Measurements from ENCODE around the gene ALDH1A1.

The ALDH1A1 gene

DNA sequence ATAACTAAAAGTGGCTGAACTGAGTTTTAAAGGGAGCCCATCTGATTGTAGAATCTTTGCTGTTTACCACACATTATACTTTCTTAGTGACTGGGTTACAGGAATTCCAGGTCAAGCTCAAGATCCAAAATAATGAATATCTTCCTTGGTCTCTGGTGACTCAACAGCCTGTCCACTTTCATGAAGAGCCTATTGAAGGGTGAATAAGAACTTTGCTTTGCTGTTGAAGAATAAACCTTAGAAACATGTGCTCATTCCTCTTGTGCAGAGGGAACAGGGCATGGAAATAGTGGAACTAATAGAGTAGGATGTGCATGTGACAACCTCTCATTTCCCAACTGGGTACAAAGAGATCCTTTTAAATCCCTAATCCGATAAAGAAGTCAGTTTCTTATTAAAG, 21.4 kb downstream of the ALDH1A1 start:
- ChIA-PET CTCF (no interaction called here), POLR2A (interaction anchor here (0.6 kb wide), 1 partner anchor 9 kb away, joined by 4 read pairs; no protein-coding TSS in a partner anchor)
- H3K27ac ChIP-seq (ENCODE audit: extremely low read depth, low read depth, low read length): no peak overlapping the region
- no peaks in the 10 kb centered on the region for H3K9me3 ChIP-seq (ENCODE audit: control insufficient read depth, insufficient read depth, low read depth, low read length)
- H3K4me3 ChIP-seq (ENCODE audit: low read depth, low read length): no peak overlapping the region
- TF ChIP-seq, protein P1, sequence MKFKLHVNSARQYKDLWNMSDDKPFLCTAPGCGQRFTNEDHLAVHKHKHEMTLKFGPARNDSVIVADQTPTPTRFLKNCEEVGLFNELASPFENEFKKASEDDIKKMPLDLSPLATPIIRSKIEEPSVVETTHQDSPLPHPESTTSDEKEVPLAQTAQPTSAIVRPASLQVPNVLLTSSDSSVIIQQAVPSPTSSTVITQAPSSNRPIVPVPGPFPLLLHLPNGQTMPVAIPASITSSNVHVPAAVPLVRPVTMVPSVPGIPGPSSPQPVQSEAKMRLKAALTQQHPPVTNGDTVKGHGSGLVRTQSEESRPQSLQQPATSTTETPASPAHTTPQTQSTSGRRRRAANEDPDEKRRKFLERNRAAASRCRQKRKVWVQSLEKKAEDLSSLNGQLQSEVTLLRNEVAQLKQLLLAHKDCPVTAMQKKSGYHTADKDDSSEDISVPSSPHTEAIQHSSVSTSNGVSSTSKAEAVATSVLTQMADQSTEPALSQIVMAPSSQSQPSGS (tag by site-specific recombination; IDR thresholded peaks at IDR 0.05; ENCODE audit: low read depth): no peak
- TF ChIP-seq KLF17 (tag by site-specific recombination; IDR thresholded peaks at IDR 0.05): no peak
- TF ChIP-seq, protein P2, sequence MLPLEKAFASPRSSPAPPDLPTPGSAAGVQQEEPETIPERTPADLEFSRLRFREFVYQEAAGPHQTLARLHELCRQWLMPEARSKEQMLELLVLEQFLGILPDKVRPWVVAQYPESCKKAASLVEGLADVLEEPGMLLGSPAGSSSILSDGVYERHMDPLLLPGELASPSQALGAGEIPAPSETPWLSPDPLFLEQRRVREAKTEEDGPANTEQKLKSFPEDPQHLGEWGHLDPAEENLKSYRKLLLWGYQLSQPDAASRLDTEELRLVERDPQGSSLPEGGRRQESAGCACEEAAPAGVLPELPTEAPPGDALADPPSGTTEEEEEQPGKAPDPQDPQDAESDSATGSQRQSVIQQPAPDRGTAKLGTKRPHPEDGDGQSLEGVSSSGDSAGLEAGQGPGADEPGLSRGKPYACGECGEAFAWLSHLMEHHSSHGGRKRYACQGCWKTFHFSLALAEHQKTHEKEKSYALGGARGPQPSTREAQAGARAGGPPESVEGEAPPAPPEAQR (tag by site-specific recombination; IDR thresholded peaks at IDR 0.05): no peak
- no peak for TF ChIP-seq MYNN (tag by site-specific recombination; IDR thresholded peaks at IDR 0.05; ENCODE audit: borderline replicate concordance)
- H3K36me3 ChIP-seq (ENCODE audit: control insufficient read depth in 2 of 2, insufficient read depth in 1 of 2, low read length in 2 of 2): no peaks in the 10 kb centered on the region
- H3K4me1 ChIP-seq (ENCODE audit: control insufficient read depth, insufficient read depth, low read length): no peaks in the 10 kb centered on the region

DNA sequence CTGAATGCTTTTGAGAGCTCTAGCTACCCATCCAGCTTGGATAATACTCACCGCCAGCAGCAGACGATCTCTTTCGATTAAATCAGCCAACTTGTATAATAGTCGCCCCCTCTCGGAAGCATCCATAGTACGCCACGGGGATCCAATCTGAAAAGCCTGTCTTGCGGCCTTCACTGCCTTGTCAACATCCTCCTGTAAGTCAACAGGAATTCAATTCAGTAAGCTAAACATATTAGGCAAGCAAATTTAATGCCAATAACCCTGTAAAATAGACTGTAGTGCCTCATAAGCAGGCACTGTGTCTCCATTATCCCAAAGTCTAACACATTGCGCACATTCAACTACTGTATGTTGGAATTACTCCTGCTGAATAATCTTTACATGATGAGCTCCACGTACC, 22.0 kb downstream of the ALDH1A1 start:
- Histone ChIP-seq H3K4me3 (ENCODE audit: low read depth, low read length) (no peak overlapping the region), H3K4me1 (ENCODE audit: control insufficient read depth, insufficient read depth, low read length) (no peaks in the 10 kb centered on the region), H3K9me3 (ENCODE audit: control insufficient read depth, insufficient read depth, low read depth, low read length) (no peaks in the 10 kb centered on the region), H3K27ac (ENCODE audit: extremely low read depth, low read depth, low read length) (no peak overlapping the region), H3K36me3 (ENCODE audit: control insufficient read depth in 2 of 2, insufficient read depth in 1 of 2, low read length in 2 of 2) (no peaks in the 10 kb centered on the region)
- ChIA-PET CTCF (no interaction called here), POLR2A (interaction anchor here (0.6 kb wide), 1 partner anchor 9 kb away, joined by 4 read pairs; no protein-coding TSS in a partner anchor)
- TF ChIP-seq ZNF221 (tag by site-specific recombination; IDR thresholded peaks at IDR 0.05; ENCODE audit: borderline replicate concordance) (no peak), IKZF3 (tag by site-specific recombination; IDR thresholded peaks at IDR 0.05) (no peak), ZNF248 (tag by site-specific recombination; IDR thresholded peaks at IDR 0.05) (no peak)
- TF ChIP-seq, protein P3, sequence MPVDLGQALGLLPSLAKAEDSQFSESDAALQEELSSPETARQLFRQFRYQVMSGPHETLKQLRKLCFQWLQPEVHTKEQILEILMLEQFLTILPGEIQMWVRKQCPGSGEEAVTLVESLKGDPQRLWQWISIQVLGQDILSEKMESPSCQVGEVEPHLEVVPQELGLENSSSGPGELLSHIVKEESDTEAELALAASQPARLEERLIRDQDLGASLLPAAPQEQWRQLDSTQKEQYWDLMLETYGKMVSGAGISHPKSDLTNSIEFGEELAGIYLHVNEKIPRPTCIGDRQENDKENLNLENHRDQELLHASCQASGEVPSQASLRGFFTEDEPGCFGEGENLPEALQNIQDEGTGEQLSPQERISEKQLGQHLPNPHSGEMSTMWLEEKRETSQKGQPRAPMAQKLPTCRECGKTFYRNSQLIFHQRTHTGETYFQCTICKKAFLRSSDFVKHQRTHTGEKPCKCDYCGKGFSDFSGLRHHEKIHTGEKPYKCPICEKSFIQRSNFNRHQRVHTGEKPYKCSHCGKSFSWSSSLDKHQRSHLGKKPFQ (tag by site-specific recombination; IDR thresholded peaks at IDR 0.05): no peak
- TF ChIP-seq, protein P4, sequence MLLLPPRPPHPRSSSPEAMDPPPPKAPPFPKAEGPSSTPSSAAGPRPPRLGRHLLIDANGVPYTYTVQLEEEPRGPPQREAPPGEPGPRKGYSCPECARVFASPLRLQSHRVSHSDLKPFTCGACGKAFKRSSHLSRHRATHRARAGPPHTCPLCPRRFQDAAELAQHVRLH (tag by site-specific recombination; IDR thresholded peaks at IDR 0.05): no peak

GRCh38 chr9:72929542-72929941, 23.3 kb downstream of the ALDH1A1 start:
- no peak for TF ChIP-seq ZNF302 (tag by site-specific recombination; IDR thresholded peaks at IDR 0.05; ENCODE audit: low read depth)
- no peak for TF ChIP-seq ZFP69B (tag by site-specific recombination; IDR thresholded peaks at IDR 0.05)
- no peak for TF ChIP-seq ZNF560 (tag by site-specific recombination; IDR thresholded peaks at IDR 0.05; ENCODE audit: borderline replicate concordance)
- TF ChIP-seq ZNF16 (tag by site-specific recombination; IDR thresholded peaks at IDR 0.05; ENCODE audit: low read depth): no peak
- no peak for TF ChIP-seq GFI1B (tag by site-specific recombination; IDR thresholded peaks at IDR 0.05)
- no peak for TF ChIP-seq ZNF549 (tag by site-specific recombination; IDR thresholded peaks at IDR 0.05)
- no peak for TF ChIP-seq KLF17 (tag by site-specific recombination; IDR thresholded peaks at IDR 0.05)
- no peak for TF ChIP-seq ZNF670 (tag by site-specific recombination; IDR thresholded peaks at IDR 0.05; ENCODE audit: low read depth)
- TF ChIP-seq ZNF114 (tag by site-specific recombination; IDR thresholded peaks at IDR 0.05): no peak
- no peak for TF ChIP-seq SCRT2 (tag by site-specific recombination; IDR thresholded peaks at IDR 0.05)
- no peak for TF ChIP-seq ZBTB7A (tag by site-specific recombination; IDR thresholded peaks at IDR 0.05; ENCODE audit: low read depth)
- H3K9me3 ChIP-seq (ENCODE audit: control insufficient read depth, insufficient read depth, low read depth, low read length): no peaks in the 10 kb centered on the region
- POLR2A ChIA-PET: no interaction called here
- no peaks in the 10 kb centered on the region for H3K4me1 ChIP-seq (ENCODE audit: control insufficient read depth, insufficient read depth, low read length)
- no peak overlapping the region for H3K27ac ChIP-seq (ENCODE audit: extremely low read depth, low read depth, low read length)
- CTCF ChIA-PET: interaction anchor here (0.9 kb wide), 1 partner anchor 153 kb away, joined by 3 read pairs; no protein-coding TSS in a partner anchor
- H3K36me3 ChIP-seq (ENCODE audit: control insufficient read depth in 2 of 2, insufficient read depth in 1 of 2, low read length in 2 of 2): no peaks in the 10 kb centered on the region
- no peak overlapping the region for H3K4me3 ChIP-seq (ENCODE audit: low read depth, low read length)

Data from HEK293 (cell line).